Stimulated activated CD8-positive, alpha-beta memory T cell treated with anti-CD3 and anti-CD28 coated beads, Interleukin-15, amount 100 ng/mL, for 48 hours (primary cell): ENCODE measurements around the gene SLC7A5.
"Not testable (repeated sequence)": the region's sequence is repeated elsewhere in the genome, so short reads cannot be mapped to it uniquely, and the experiment has no call there.

Experiments
- DNase-seq, 2 donors: peaks; one replicate each; pipeline ENCODE4 v3.0.0-alpha.2; 2020; ENCODE audit warnings: low read depth in 2 of 2

Gene SLC7A5

DNA sequence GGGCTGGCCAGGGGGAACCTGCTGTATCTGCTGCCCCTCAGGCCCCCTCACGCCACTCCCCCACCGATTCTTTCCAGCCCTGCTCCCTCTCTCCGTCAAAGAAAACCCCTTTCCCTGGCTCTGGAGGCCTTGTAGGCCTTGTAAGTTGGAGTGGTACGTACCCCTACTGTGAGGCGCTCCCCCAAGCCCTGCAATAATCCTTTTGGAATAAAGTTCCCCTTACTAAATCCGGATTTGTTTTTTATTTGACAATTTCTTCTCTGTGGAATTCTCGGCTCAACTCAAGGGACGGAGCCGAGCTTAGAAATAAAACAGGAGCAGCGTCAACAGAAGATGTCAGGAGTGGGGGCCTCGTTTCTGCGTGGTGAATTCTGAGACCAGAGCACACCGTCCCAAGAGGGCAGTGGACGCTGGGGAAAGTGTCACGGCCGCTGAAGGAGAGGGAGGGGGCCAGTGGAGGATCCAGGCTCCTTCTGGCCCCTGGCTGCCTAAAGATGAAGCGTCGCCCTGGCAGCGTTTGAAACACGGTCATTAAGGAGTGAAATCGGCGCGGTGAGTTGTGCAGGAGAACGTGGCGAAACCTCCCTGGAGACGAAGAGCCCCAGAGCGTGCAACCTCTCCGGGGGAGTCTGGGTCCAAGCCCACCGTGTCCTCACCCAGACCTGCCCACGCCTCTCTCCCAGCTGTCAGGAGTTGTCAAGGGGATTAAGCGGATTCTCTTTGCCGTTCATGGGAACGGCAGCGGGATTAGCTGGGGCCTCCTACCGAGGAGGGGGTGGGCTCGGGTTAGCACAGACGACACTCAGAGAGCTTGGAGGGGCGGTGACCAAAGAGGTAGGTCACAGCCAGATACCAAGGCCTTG is 47.0 kb downstream of the SLC7A5 start:
- DNase-seq, result no peak

- DNase-seq, result no peak
Measured at GRCh38 chr16:87821376-87822107, 47.8 kb downstream of the SLC7A5 start.

- DNase-seq, result no peak
Measured at GRCh38 chr16:87819983-87820382, 49.3 kb downstream of the SLC7A5 start.

DNA sequence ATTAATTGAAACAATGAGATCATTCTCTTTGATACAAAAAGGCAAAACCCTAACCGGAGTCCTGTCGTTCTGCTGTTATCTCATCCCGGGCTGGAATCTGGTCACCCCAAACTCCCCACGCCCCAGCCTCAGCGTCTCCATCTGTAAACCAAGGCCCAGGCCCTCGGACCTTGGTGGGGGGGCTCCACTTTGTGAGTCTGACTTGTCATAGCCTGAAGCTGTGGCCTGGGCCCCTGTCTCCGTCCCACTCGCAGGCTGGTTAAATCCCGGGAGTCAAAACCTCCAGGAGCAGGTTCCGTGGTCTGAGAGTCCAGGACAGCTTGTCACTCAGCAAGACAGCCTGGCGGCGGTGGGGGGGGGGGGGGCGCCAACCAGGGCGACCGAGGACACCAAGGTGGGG is 50.0 kb downstream of the SLC7A5 start:
- DNase-seq, result no peak

DNA sequence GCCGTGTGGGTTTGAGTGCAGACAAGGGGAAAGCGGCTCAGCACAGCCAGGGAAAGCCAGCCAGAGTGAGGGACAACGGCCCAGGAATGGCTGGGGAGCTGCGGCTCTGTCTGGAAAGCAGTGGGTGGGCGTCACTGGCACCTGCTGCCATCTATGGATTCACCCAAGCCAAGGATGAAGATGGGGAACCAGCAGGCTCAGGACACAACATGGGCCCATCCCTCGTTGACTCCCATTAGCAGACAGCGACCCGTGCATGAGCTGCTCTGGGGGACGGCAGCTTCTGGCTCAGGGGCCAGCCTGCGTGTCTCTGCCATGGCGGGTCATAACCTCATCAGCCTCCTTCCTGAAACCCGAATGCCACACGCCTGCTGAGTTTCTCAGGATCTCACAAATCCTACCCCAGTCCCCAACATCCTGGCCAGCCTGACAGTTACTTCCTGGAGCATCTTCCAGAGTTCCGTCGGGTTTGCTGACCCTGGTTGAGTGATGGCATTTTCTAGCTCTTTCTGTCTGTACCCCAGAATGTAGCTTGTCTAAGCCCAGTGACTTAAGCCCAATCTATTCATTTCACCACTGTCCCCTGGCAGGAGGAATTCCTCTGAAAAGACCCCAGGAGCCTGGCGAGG is 50.7 kb downstream of the SLC7A5 start:
- DNase-seq, result no peak

- DNase-seq, result no peak
Measured at GRCh38 chr16:87817910-87818309, 51.4 kb downstream of the SLC7A5 start.

- DNase-seq, result not testable (repeated sequence)
Measured at GRCh38 chr16:87817370-87817769, 51.9 kb downstream of the SLC7A5 start.

- DNase-seq, result no peak
Measured at GRCh38 chr16:87816507-87817100, 52.7 kb downstream of the SLC7A5 start.

GRCh38 chr16:87815567-87815966 is 53.7 kb downstream of the SLC7A5 start:
- DNase-seq, result no peak

DNA sequence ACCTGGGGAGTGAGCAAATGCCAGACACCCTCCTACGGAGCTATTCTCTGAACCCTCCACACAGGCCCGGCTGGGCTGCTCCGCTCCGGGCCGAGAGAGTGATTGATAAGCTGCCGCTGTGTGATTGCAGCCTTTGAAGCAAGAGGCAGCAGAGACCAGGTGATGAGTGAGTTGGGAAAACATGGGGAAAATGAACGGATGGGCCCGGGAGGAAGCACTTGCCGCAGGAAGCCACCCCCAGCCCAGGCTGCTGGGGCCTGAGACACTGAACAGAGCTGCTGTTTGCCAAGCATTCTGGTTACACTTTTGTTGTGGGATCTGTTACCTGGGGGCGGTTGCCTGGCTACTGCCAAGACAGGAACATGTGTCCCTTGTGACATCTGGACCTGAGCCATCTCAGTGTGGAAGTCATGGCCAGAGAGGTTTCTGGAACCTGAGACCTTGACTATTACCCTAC is 57.1 kb downstream of the SLC7A5 start:
- DNase-seq, result no peak

GRCh38 chr16:87811454-87811853 is 57.9 kb downstream of the SLC7A5 start:
- not testable (repeated sequence) for DNase-seq

DNA sequence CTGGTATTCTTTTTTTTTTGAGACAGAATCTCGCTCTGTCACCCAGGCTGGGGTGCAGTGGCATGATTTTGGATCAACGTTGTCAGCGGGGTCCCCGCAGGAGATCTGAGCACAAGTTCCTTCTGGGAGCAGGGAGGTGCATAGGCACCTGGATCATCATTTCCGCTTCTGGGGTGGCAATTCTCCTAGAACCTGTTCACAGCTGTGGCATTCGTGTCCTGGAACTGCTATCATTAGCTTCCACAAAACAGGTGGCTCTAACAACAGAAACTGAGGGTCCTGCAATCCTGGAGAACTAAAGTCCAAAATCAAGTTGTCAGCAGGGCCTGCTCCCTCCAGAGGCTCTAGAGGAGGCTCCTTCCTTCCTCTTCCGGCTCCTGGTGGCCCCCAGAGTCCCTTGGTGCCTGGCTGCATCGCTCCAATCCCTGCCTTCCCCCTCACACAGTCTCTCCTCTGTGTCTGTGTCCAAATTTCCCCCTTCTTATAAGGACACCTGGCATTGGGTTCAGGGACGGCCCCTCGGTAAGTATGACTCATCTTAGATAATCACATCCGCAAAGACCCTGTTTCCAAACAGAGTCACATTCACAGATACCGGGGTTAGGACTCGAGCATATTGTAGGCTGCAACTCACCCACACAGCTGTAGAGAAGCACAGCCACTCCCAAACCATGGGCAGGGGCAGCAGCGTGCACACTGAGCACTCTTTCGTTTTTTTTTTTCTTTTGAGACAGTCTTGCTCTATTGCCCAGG is 60.0 kb downstream of the SLC7A5 start:
- DNase-seq, result no peak

GRCh38 chr16:87808108-87808507 is 61.2 kb downstream of the SLC7A5 start:
- no peak for DNase-seq

DNA sequence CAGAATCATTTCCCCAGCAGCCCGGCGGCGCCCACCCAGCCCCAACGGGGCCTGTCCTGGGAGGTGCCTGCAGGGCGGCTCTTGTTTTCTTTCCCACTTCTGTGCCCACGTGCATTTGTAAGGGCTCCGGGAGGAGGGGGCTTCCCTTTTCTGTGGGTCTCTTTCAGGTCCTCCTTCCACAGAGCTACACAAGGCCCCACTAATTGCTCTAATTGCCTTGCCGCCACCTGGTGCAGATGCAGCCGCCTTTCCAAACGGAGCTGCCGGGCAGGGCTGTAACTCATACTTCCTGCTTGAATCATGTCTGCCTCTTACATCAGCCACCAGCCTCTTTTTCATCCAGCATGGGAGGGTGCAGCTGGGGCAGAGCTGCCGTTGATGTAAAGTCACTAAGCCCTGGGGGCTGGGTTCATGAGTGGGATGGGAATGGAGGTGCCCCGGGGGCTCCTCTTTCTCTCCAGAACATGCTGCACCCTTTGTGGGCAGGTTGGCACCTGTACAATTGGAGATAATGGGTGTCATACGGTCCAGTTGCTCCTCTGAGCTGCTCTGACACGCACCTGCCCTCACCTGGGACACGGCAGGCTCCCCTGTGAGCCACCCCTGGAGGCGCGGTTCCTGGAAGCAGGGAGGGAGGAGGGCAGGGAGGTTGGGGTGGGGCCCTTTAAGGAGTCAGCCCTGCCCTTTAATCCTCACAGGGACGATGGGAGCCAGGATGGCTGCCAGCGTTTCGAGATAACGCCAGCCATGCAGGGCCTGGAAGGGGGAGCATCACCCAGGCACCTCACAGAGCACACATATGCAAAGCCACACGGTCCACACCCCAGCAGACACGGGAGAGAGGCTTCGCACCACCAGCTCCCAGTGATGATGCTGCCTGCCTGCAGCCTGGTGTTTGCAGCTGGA is 62.4 kb downstream of the SLC7A5 start:
- peak; percentile 38 to 53 for DNase-seq

DNA sequence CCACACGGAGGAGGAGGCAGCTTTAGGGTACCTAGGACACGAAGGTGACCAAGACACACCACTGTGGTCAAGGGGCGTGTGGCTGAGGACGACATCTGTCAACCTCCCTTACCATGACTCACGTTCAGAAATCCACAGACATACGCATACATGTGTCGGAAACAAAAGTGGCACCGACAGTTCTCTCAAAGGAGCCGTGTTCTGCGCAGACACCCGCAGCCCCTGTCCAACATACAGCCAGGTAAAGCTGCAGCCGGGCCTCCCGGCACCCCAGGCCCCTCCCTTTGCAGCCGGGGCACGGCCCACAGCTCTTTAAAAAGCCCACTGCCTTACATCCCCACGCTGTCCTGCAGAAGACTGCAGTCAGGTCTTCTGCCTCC is 63.1 kb downstream of the SLC7A5 start:
- peak in 1 of 2 donors; percentile 38 for DNase-seq

DNA sequence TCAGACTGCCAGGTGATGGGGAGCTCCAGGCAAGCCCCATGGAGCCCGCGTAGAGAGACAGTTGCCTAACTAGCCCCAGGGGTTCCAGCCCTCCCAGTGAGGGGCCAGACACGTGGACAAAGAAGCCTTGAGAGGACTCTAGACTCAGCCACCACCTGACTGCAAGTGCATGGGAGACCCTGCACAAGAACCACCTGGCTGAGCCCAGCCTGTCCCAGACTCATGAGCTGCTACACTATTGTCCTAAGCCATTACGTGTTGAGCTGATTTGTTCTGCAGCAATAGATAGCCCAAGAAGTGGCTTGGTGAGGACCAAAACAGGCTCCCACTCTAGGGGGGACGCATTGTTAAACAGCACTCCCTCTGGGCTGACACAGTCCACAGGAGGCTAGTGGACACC is 65.9 kb downstream of the SLC7A5 start:
- no peak for DNase-seq

DNA sequence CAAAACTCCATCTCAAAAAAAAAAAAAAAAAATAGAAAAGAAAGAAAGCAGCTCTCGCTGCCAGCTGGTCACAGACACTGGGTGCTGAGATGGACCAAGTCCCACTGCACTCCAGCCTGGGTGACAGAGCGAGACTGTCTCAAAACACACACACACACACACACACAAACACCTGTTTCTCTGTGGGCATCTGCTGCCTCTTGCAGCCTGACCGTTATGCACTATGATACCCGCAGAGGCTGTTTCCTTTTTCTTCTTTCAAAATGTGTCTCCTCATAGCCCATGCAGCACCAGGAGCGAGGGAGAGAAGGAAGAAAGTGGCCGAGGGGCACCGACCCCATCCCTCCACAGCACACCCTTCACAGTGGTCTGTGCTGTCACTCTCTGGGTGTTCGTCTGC is 66.6 kb downstream of the SLC7A5 start:
- DNase-seq, result no peak

GRCh38 chr16:87801679-87802259 is 67.5 kb downstream of the SLC7A5 start:
- DNase-seq, result no peak

GRCh38 chr16:87800497-87800896 is 68.8 kb downstream of the SLC7A5 start:
- no peak for DNase-seq

DNA sequence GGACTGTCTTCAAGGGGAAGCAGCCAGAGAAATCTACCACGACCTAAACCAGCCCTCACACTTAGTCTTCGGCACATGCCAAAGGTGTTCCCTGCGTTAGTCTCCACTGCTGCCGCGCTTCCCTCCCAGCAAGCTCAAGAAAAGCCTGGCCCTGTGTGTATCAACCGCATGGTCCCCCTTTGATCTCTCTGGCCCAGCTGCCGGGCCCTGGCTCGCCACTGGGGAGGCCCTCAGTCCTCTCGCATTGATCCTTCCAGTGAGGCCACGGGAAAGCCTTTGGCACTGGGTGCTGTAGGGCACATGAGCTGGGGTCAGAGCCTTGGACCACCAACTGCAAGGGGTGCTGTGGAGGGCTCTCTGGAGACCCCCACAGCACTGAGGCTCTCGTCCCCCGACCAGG is 74.0 kb downstream of the SLC7A5 start:
- DNase-seq, result no peak
